GM21381 (cell line): Measurements from ENCODE around the gene TBC1D3K.
"Not testable (repeated sequence)": the region's sequence is repeated elsewhere in the genome, so short reads cannot be mapped to it uniquely, and the experiment has no call there.

Source experiments
- ATAC-seq: cut with Tn5 transposase; IDR thresholded peaks from one replicate; pipeline ENCODE4 v1.9.1; 2021; ENCODE audit warnings: mild to moderate bottlenecking, moderate library complexity; ENCODE audit not compliant: unreplicated experiment

Gene TBC1D3K

DNA sequence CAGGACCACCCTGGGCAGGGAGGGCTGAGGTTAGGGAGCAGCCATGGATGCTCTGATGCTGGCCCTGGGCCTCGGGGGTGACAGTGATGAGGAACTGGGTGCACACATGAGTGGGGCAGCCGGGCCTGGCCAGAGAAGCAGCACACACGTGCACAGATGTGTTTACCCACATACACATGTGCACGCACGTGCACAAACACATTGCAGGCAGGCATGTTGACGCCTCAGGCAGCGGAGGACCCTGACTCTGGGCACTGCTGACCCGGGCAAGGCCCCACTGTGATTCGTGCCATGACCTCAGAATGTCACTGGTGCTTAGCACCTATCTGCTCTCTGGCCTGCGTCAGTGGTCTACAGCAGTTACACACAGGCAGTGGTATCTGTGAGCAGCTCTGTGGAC lies at the start of gene TBC1D3K:
Gene TBC1D3K (plus strand): TSS at position 301 of the 400 bp plus-strand sequence. CDS start 1,585 bp downstream, outside the sequence.
- not testable (repeated sequence) for ATAC-seq

DNA sequence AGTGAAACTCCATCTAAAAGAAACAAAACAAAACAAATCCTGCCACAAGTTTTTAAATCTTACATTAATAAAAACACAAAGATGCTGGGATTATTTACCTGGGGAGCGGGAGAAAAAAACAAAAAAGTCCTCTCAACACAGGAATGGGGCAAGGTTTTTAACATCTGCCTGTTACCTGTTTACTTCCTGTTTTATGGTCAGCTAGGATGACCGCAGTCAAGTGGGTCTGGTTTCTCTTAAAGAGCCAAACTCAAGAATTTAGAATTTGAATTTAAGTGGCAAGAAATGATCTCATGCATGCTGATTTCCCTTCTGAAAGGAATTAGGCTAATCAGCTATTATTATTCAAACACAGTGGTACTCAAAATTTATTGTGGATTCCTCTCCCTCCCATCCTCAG lies 39.7 kb upstream of the TBC1D3K start:
- no peak for ATAC-seq

DNA sequence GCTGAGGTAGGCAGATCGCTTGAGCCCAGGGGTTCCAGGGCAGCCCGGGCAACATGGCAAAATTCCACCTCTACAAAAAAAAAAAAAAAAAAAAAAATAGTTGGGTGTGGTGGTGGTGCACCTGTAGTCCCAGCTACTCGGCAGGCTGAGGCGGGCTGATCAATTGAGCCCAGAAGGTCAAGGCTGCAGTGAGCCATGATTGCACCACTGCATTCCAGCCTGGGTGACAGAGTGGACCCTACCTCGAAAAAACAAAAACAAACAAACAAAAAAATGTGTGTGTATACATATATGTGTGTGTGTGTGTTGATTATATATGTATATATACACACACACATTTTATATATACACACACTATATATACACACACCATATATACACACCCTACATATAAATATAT lies 39.1 kb upstream of the TBC1D3K start:
- ATAC-seq, result no peak

DNA sequence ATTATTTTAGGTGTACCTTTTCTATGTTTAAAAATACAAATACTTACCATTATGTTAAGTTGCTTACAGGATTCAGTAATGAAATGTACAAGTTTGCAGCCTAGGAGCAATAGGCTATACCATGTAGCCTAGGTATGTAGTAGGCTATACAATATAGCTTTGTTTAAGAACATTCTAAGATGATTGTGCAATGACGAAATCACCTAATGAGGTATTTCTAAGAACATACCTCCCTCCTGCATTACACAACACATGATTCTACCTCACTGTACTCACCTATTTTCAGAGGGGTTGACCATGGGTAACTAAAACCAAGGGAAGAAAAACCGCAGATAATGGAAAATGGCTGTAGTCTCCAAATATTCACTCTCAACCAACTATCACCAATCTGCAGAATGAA lies 35.3 kb upstream of the TBC1D3K start:
- ATAC-seq, result no peak

DNA sequence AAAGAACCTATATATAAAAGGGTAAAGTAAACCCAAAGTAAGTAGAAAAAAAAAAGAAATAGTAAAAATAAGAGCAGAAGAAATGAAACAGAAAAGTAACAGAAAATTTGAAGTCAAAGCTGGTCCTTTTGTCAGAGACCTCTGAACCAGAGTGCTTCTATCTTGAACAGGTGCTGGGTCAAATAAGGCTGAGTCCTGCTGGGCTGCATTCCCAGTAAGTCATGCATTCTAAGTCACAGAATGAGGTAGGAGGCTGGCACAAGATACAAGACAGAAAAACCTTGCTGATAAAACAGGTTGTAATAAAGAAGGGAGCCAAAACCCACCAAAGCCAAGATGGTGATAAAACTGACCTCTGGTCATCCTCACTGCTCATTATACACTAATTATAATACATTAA lies 27.3 kb upstream of the TBC1D3K start:
- ATAC-seq, result not testable (repeated sequence)
